ENCODE data around the gene OSBPL8. TPM values are rescaled to one million over a fixed set of nuclear protein-coding genes. Genes with fewer than 3 reads are reported as not detected.

The OSBPL8 gene
- total and polyA plus RNA-seq, 2 of the 8 experiments (the other 6 are each of a cell fraction or from before 2014, with no cell fraction given): 10.9 to 81.1 TPM

DNA sequence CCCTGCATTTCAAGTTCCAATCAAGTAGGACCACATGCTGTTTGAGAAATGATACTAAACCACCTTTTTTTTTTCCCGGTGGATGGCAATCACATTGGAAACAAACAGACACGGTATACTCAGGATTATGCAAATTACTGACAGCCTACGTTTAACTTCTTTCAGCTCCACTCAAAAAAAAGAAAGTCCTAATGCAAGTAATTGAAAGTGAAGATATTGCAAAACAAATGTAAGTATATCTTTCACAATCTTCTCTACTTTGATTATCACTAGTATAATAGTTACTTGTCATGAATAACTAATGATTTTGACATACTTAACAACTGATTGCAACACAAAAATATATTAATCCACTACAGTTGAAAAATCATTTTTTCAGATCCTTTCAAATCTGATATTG is 2.6 kb upstream of the OSBPL8 start:
- no peak overlapping the region for H3K18ac ChIP-seq (ENCODE audit: extremely low read depth, low read length)
- no peaks in the 10 kb centered on the region for H3K79me1 ChIP-seq (ENCODE audit: low read depth, low read length)
- H2AFZ ChIP-seq (ENCODE audit: low read length): no peak overlapping the region
- H3K9me3 ChIP-seq (ENCODE audit: insufficient read depth in 2 of 2, low read depth in 1 of 2, low read length in 1 of 2): no peaks in the 10 kb centered on the region
- no peak overlapping the region for H3K23ac ChIP-seq (ENCODE audit: insufficient read length)
- POLR2A ChIA-PET (ENCODE audit: partially characterized antibody): no interaction called here
- H3K4me2 ChIP-seq (ENCODE audit: insufficient read depth in 1 of 2, low read depth in 2 of 2, low read length in 2 of 2): no peak overlapping the region
- no peak overlapping the region for H2BK15ac ChIP-seq (ENCODE audit: low read length)
- H2BK12ac ChIP-seq (ENCODE audit: low read depth, low read length): no peak overlapping the region
- peaks cover 4% of the 10 kb centered on the region; the same call in 1 of the 2 replicates for H3K23me2 ChIP-seq (ENCODE audit: low read depth, low read length)
- H4K8ac ChIP-seq (ENCODE audit: extremely low read depth, insufficient read depth, low read length): no peak overlapping the region
- DNase-seq (ENCODE audit: low read depth in 1 of 2, low spot score in 2 of 2) (no peak), FAIRE-seq (no peak)
- no peaks in the 10 kb centered on the region for H3K27me3 ChIP-seq (replicated peaks in 1 of 4; ENCODE audit: control insufficient read depth in 3 of 4, extremely low read depth in 1 of 4, insufficient read depth in 3 of 4, low read length in 3 of 4)
- H3K36me3 ChIP-seq (ENCODE audit: control insufficient read depth in 2 of 4, insufficient read depth in 4 of 4, low read length in 3 of 4): no peaks in the 10 kb centered on the region
- H3K27ac ChIP-seq (ENCODE audit: low read depth, low read length): no peak overlapping the region
- no peak overlapping the region for H2BK20ac ChIP-seq (ENCODE audit: low read length)
- no peak overlapping the region for H3K14ac ChIP-seq (ENCODE audit: insufficient read length)
- no peak overlapping the region for H4K91ac ChIP-seq (replicated peaks; ENCODE audit: insufficient read length, low read length)
- TF ChIP-seq EGR1 (IDR thresholded peaks at IDR 0.05; ENCODE audit: borderline replicate concordance, low read depth, low read length) (no peak), KDM5A (IDR thresholded peaks at IDR 0.05; ENCODE audit: low read length) (no peak), POLR2AphosphoS5 (IDR thresholded peaks at IDR 0.05; ENCODE audit: low read depth, low read length) (no peak), HDAC6 (IDR thresholded peaks at IDR 0.05; ENCODE audit: low read depth, low read length) (no peak), CBX8 (IDR thresholded peaks at IDR 0.05; ENCODE audit: borderline replicate concordance, low read depth, low read length) (no peak), TEAD4 (IDR thresholded peaks at IDR 0.05; ENCODE audit: low read depth, low read length) (no peak), NANOG (IDR thresholded peaks at IDR 0.05; ENCODE audit: insufficient read depth, low read depth, low read length, poor library complexity, severe bottlenecking) (no peak), ZNF274 (IDR thresholded peaks at IDR 0.05; ENCODE audit: borderline replicate concordance, extremely low read depth, low read length) (no peak), NRF1 (IDR thresholded peaks at IDR 0.05; ENCODE audit: low read depth, low read length) (no peak), RNF2 (IDR thresholded peaks at IDR 0.05; ENCODE audit: borderline replicate concordance, low read depth, low read length, missing control alignments, poor library complexity, severe bottlenecking) (no peak)
- H4K5ac ChIP-seq (ENCODE audit: insufficient read length, low read depth, low read length): no peak overlapping the region
- CTCF ChIA-PET (ENCODE audit: partially characterized antibody): no interaction called here
- no peak overlapping the region for H3K9ac ChIP-seq (replicated peaks in 1 of 4; ENCODE audit: extremely low read depth in 1 of 4, low read depth in 3 of 4, low read length in 3 of 4)
- H3K4ac ChIP-seq (replicated peaks; ENCODE audit: insufficient read length, low read depth, low read length): no peak overlapping the region
- H2AK5ac ChIP-seq (ENCODE audit: low read depth, low read length): no peak overlapping the region
- H3K4me1 ChIP-seq (replicated peaks in 1 of 4; ENCODE audit: control insufficient read depth in 3 of 4, insufficient read depth in 4 of 4, low read length in 3 of 4): peaks cover 0 to 2% (median 0%) of the 10 kb centered on the region in 4 experiments; a peak in 1 of 7 replicates
- no peaks in the 10 kb centered on the region for H4K20me1 ChIP-seq (replicated peaks in 1 of 2; ENCODE audit: control insufficient read depth in 1 of 2, insufficient read depth in 2 of 2, low read length in 2 of 2)
- no peak overlapping the region for H3K56ac ChIP-seq (replicated peaks; ENCODE audit: insufficient read length, low read depth, low read length)
- H2BK120ac ChIP-seq (replicated peaks; ENCODE audit: low read depth, low read length): no peak overlapping the region
- H3K4me3 ChIP-seq (ENCODE audit: extremely low read depth in 1 of 4, insufficient read depth in 2 of 4, low read depth in 3 of 4, low read length in 4 of 4): no peak overlapping the region
- H2BK5ac ChIP-seq (ENCODE audit: low read depth, low read length): no peak overlapping the region
- 70% methylated on average over 3 of the region's 3 CpGs; no CpG with 5 or more reads in 1 of the 2 experiments for WGBS, 2 experiments (ENCODE audit: extremely low coverage in 1 of 2, insufficient coverage in 1 of 2, insufficient read length in 1 of 2, insufficient replicate concordance in 2 of 2, low coverage in 1 of 2, low lambda C conversion rate in 2 of 2, missing lambda C conversion rate in 1 of 2)
- H3K79me2 ChIP-seq (ENCODE audit: control insufficient read depth in 1 of 2, insufficient read depth in 2 of 2, low read length in 2 of 2): peaks cover 0 to 17% of the 10 kb centered on the region in 2 experiments; a peak in 2 of 4 replicates

All from H1 (cell line).